HepG2 (cell line): Measurements from ENCODE around the gene SEC24A. TPM values are rescaled to one million over a fixed set of nuclear protein-coding genes. Genes with fewer than 3 reads are reported as not detected.

Experiments
- ATAC-seq: fragments of 200-7000 bp; cut with Tn5 transposase; 3 replicates; pipeline ENCODE4 v1.9.1; 2020; ENCODE audit warnings: mild to moderate bottlenecking, moderate library complexity
- BruUV-seq: library from RNA; stranded (reverse); fragments of 400-500 nt; replicated peaks from 2 replicates; lab custom pipeline; 2021; lab: Mats Ljungman, UMichigan
- CTCF ChIA-PET: fragments of 300-600 bp; formaldehyde crosslinking; extraction: SDS; loops from one replicate; lab custom pipeline; 2021; ENCODE audit warnings: low total read pairs, inconsistent platforms, low intra/inter-chr PET ratio; lab: Yijun Ruan, JAX
- POLR2A ChIA-PET: fragments of 350-600 bp; sonication (Branson Sonifier 250); formaldehyde crosslinking; loops from one replicate; lab custom pipeline; 2020; ENCODE audit warnings: antibody characterized with exemption, inconsistent platforms; lab: Yijun Ruan, JAX
- DNase-seq: peaks from one replicate; pipeline ENCODE4 v3.0.0-alpha.2; 2015; ENCODE audit warnings: low spot score
- FAIRE-seq: peaks from 3 replicates; lab custom pipeline; 2011; peaks lifted over from hg19 to GRCh38; lab: Jason Lieb, UNC
- H2AFZ ChIP-seq: one replicate; pipeline ENCODE4 v1.6.1; 2011; ENCODE audit warnings: low read length, inconsistent platforms
- H3K27ac ChIP-seq: fragments of 300-600 bp; 3 replicates; pipeline ENCODE4 v1.8.0; 2011; ENCODE audit warnings: mixed run types, mild to moderate bottlenecking, mixed read lengths, low read length, inconsistent platforms; ENCODE audit not compliant: insufficient read depth; ENCODE audit errors: extremely low read length
- H3K27me3 ChIP-seq, 2 experiments: fragments of 200-600 bp in 1 of 2; 2 replicates in 1 of 2; 3 replicates in 1 of 2; pipeline versions ENCODE4 v1.6.0 to v1.8.0; 2011; ENCODE audit warnings: low read length in 2 of 2, mild to moderate bottlenecking in 2 of 2, moderate library complexity in 2 of 2, inconsistent platforms in 1 of 2; ENCODE audit not compliant: insufficient read depth in 2 of 2, control insufficient read depth in 1 of 2
- H3K36me3 ChIP-seq, 2 experiments: fragments of 200-600 bp in 1 of 2; replicated peaks in 1 of 2; 2 replicates in 1 of 2; 3 replicates in 1 of 2; pipeline versions ENCODE4 v1.5.1 to v1.8.0; 2011; ENCODE audit warnings: low read length in 2 of 2, inconsistent platforms in 1 of 2; ENCODE audit not compliant: insufficient read depth in 2 of 2, control insufficient read depth in 1 of 2
- H3K4me1 ChIP-seq: 2 replicates; pipeline ENCODE4 v1.5.1; 2012; ENCODE audit warnings: low read length, inconsistent platforms; ENCODE audit not compliant: insufficient read depth
- H3K4me2 ChIP-seq: 2 replicates; pipeline ENCODE4 v1.6.0; 2011; ENCODE audit warnings: low read depth, low read length, inconsistent platforms
- H3K4me3 ChIP-seq, 3 experiments: fragments of 200-600 bp in 1 of 3; sonication (generic), shearing (Covaris generic) in 1 of 3; replicated peaks in 1 of 3; 2 replicates each; pipeline ENCODE4 v1.5.1; 2011 to 2016; ENCODE audit warnings: low read length in 3 of 3, inconsistent platforms in 2 of 3, low read depth in 2 of 3, mild to moderate bottlenecking in 2 of 3, control low read depth in 1 of 3, mixed read lengths in 1 of 3; ENCODE audit not compliant: insufficient read depth in 1 of 3
- H3K79me2 ChIP-seq: one replicate; pipeline ENCODE4 v1.6.1; 2011; ENCODE audit warnings: low read length, inconsistent platforms; ENCODE audit not compliant: insufficient read depth
- H3K9ac ChIP-seq: 2 replicates; pipeline ENCODE4 v1.6.0; 2011; ENCODE audit warnings: mild to moderate bottlenecking, low read depth, low read length, inconsistent platforms; ENCODE audit not compliant: insufficient read depth
- H3K9me3 ChIP-seq: 2 replicates; pipeline ENCODE4 v1.5.1; 2012; ENCODE audit warnings: mild to moderate bottlenecking, low read length
- H4K20me1 ChIP-seq: 2 replicates; pipeline ENCODE4 v1.6.0; 2011; ENCODE audit warnings: inconsistent platforms, mild to moderate bottlenecking, low read length, moderate library complexity; ENCODE audit not compliant: insufficient read depth
- CREB1 ChIP-seq, 2 experiments: fragments of 450-650 bp in 1 of 2; IDR thresholded peaks; 2 replicates each; pipeline ENCODE4 v1.6.1; 2016 to 2017; ENCODE audit warnings: control low read depth in 1 of 2, mild to moderate bottlenecking in 1 of 2, missing compliant biosample characterization in 1 of 2, missing genetic modification characterization in 1 of 2
- KLF11 ChIP-seq: IDR thresholded peaks from 2 replicates; pipeline ENCODE4 v1.6.1; 2016; ENCODE audit warnings: missing compliant biosample characterization
- PRPF4 ChIP-seq: fragments of 200-400 bp; formaldehyde crosslinking; IDR thresholded peaks from 2 replicates; pipeline ENCODE4 v1.6.1; 2016; ENCODE audit warnings: low read length, low read depth; ENCODE audit not compliant: poor library complexity, severe bottlenecking
- REPIN1 ChIP-seq: sonication (generic); formaldehyde crosslinking; IDR thresholded peaks from 2 replicates; pipeline ENCODE4 v1.8.0; 2022; ENCODE audit warnings: missing genetic modification reagents, low read depth, mild to moderate bottlenecking, borderline replicate concordance
- REXO4 ChIP-seq: sonication (generic); formaldehyde crosslinking; IDR thresholded peaks from 2 replicates; pipeline ENCODE4 v1.8.0; 2022; ENCODE audit warnings: missing genetic modification reagents, mild to moderate bottlenecking, borderline replicate concordance
- SAFB2 ChIP-seq: sonication (generic); formaldehyde crosslinking; IDR thresholded peaks from 2 replicates; pipeline ENCODE4 v1.5.1; 2020; ENCODE audit warnings: missing genetic modification reagents, low read depth, mild to moderate bottlenecking, borderline replicate concordance
- SMAD9 ChIP-seq: sonication (generic); formaldehyde crosslinking; IDR thresholded peaks from 2 replicates; pipeline ENCODE4 v1.5.1; 2020; ENCODE audit warnings: mild to moderate bottlenecking, missing genetic modification reagents
- TOPORS ChIP-seq: sonication (generic); formaldehyde crosslinking; IDR thresholded peaks from 2 replicates; pipeline ENCODE4 v1.8.0; 2023; ENCODE audit warnings: mild to moderate bottlenecking, missing genetic modification reagents
- ZBTB8A ChIP-seq: sonication (generic); formaldehyde crosslinking; IDR thresholded peaks from 2 replicates; pipeline ENCODE4 v1.4.0; 2020; ENCODE audit warnings: mild to moderate bottlenecking, low read depth, missing genetic modification reagents, borderline replicate concordance
- WGBS: methylation state at CpG from one replicate; pipeline ENCODE4 v1.1.6; 2017; ENCODE audit warnings: low lambda C conversion rate; 5-methylcytosine and 5-hydroxymethylcytosine counted together
- in situ Hi-C: cut with HindIII; loops from 2 replicates; pipeline ENCODE4 v1.10.0; 2017; ENCODE audit warnings: low pct_unique_long_range_greater_than_20kb; ENCODE audit not compliant: extremely low pct_ligation_motif_present
- intact Hi-C: fragments of 100-400 bp; cut with micrococcal nuclease; formaldehyde crosslinking; loops from one replicate; pipeline ENCODE4 v1.10.0; 2022; ENCODE audit not compliant: unreplicated experiment
- polyA plus RNA-seq, 8 experiments: library from polyadenylated mRNA; depleted of rRNA in 3 of 8; stranded (reverse) in 7 of 8; unstranded in 1 of 8; fragments of >200 nt; fragmentation: Illumina TruSeq in 4 of 8; extraction: Trizol in 4 of 8; gene quantifications; 2 replicates each; pipeline versions ENCODE4 v1.2.1 to v1.2.3, GENCODE V29; 2011 to 2016; ENCODE audit warnings: low read depth in 4 of 8, missing spikeins in 1 of 8, mixed read lengths in 1 of 8; ENCODE audit not compliant: insufficient read depth in 1 of 8
- total RNA-seq, 5 experiments: library from RNA; depleted of rRNA; stranded (reverse); fragments of >200 nt; fragmentation: Illumina TruSeq; extraction: Trizol; gene quantifications; 2 replicates each; pipeline ENCODE4 v1.2.3, GENCODE V29; 2016; ENCODE audit warnings: low read depth in 1 of 5
- TF ChIP-seq, protein P1 (sequence below): sonication (generic); formaldehyde crosslinking; conservative IDR thresholded peaks from 2 replicates; pipeline ENCODE4 v1.4.0; 2020; ENCODE audit warnings: mild to moderate bottlenecking, missing genetic modification reagents, moderate library complexity
- TF ChIP-seq, protein P2 (sequence below): sonication (generic); formaldehyde crosslinking; IDR thresholded peaks from 2 replicates; pipeline ENCODE4 v1.4.0; 2020; ENCODE audit warnings: missing genetic modification reagents
- TF ChIP-seq, protein P3 (sequence below): IDR thresholded peaks from 2 replicates; pipeline ENCODE4 v1.4.0; 2020; ENCODE audit warnings: mild to moderate bottlenecking, missing genetic modification reagents

Gene SEC24A
- total and polyA plus RNA-seq, 2 of the 13 experiments (the other 11 are each of a cell fraction or from before 2014, with no cell fraction given): 30.5 to 56.8 TPM

DNA sequence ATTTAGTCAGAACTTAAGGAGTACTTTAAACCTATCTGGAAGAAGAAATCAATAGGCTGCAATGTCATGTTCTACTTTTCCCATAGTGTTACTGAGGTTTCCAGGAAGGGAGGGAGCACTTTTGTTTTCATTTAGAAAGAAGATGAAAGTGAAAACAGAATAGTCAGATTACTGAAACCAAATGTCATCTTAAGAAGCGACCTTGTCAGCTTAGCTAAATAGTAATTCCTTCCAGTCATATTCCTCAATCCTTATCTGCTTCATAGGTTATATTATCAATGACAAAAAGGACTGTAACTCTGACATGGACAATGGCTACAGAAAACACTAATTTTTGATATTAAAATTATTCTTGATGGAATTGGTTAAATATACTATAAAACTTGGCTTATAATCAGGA, 43.7 kb upstream of the SEC24A start:
- FAIRE-seq (no peak), ATAC-seq (no peak), DNase-seq (no peak)
- peaks cover 13% of the 10 kb centered on the region; the same call in 1 of the 2 replicates for H3K4me1 ChIP-seq
- no TSS peak for BruUV-seq
- no peaks in the 10 kb centered on the region for H4K20me1 ChIP-seq
- no peak overlapping the region for H3K4me2 ChIP-seq
- intact Hi-C loops (loop anchor here (1.0 kb wide), 1 partner anchor 28 kb away; no protein-coding TSS in a partner anchor), in situ Hi-C loops (no loop called here)
- H3K9me3 ChIP-seq: no peaks in the 10 kb centered on the region
- WGBS: 90% methylated on average over 1 of the region's 1 CpG
- ChIA-PET POLR2A (no interaction called here), CTCF (no interaction called here)
- no peaks in the 10 kb centered on the region for H3K27me3 ChIP-seq
- H3K27ac ChIP-seq: no peak overlapping the region
- H3K4me3 ChIP-seq: no peak overlapping the region
- no peak overlapping the region for H2AFZ ChIP-seq
- no peaks in the 10 kb centered on the region for H3K79me2 ChIP-seq
- peaks cover 6 to 56% of the 10 kb centered on the region in 2 experiments for H3K36me3 ChIP-seq
- H3K9ac ChIP-seq: no peak overlapping the region
- TF ChIP-seq CREB1 (IDR thresholded peaks at IDR 0.05) (no peak), CREB1 (CRISPR knock-in tag; IDR thresholded peaks at IDR 0.05) (no peak), ZBTB8A (CRISPR knock-in tag) (no peak), REPIN1 (CRISPR knock-in tag) (no peak), PRPF4 (no peak), REXO4 (CRISPR knock-in tag) (no peak), TOPORS (CRISPR knock-in tag) (no peak), KLF11 (no peak), SMAD9 (no peak), SAFB2 (no peak)
- TF ChIP-seq, protein P1, sequence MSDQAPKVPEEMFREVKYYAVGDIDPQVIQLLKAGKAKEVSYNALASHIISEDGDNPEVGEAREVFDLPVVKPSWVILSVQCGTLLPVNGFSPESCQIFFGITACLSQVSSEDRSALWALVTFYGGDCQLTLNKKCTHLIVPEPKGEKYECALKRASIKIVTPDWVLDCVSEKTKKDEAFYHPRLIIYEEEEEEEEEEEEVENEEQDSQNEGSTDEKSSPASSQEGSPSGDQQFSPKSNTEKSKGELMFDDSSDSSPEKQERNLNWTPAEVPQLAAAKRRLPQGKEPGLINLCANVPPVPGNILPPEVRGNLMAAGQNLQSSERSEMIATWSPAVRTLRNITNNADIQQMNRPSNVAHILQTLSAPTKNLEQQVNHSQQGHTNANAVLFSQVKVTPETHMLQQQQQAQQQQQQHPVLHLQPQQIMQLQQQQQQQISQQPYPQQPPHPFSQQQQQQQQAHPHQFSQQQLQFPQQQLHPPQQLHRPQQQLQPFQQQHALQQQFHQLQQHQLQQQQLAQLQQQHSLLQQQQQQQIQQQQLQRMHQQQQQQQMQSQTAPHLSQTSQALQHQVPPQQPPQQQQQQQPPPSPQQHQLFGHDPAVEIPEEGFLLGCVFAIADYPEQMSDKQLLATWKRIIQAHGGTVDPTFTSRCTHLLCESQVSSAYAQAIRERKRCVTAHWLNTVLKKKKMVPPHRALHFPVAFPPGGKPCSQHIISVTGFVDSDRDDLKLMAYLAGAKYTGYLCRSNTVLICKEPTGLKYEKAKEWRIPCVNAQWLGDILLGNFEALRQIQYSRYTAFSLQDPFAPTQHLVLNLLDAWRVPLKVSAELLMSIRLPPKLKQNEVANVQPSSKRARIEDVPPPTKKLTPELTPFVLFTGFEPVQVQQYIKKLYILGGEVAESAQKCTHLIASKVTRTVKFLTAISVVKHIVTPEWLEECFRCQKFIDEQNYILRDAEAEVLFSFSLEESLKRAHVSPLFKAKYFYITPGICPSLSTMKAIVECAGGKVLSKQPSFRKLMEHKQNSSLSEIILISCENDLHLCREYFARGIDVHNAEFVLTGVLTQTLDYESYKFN (CRISPR knock-in tag): no peak
- TF ChIP-seq, protein P2, sequence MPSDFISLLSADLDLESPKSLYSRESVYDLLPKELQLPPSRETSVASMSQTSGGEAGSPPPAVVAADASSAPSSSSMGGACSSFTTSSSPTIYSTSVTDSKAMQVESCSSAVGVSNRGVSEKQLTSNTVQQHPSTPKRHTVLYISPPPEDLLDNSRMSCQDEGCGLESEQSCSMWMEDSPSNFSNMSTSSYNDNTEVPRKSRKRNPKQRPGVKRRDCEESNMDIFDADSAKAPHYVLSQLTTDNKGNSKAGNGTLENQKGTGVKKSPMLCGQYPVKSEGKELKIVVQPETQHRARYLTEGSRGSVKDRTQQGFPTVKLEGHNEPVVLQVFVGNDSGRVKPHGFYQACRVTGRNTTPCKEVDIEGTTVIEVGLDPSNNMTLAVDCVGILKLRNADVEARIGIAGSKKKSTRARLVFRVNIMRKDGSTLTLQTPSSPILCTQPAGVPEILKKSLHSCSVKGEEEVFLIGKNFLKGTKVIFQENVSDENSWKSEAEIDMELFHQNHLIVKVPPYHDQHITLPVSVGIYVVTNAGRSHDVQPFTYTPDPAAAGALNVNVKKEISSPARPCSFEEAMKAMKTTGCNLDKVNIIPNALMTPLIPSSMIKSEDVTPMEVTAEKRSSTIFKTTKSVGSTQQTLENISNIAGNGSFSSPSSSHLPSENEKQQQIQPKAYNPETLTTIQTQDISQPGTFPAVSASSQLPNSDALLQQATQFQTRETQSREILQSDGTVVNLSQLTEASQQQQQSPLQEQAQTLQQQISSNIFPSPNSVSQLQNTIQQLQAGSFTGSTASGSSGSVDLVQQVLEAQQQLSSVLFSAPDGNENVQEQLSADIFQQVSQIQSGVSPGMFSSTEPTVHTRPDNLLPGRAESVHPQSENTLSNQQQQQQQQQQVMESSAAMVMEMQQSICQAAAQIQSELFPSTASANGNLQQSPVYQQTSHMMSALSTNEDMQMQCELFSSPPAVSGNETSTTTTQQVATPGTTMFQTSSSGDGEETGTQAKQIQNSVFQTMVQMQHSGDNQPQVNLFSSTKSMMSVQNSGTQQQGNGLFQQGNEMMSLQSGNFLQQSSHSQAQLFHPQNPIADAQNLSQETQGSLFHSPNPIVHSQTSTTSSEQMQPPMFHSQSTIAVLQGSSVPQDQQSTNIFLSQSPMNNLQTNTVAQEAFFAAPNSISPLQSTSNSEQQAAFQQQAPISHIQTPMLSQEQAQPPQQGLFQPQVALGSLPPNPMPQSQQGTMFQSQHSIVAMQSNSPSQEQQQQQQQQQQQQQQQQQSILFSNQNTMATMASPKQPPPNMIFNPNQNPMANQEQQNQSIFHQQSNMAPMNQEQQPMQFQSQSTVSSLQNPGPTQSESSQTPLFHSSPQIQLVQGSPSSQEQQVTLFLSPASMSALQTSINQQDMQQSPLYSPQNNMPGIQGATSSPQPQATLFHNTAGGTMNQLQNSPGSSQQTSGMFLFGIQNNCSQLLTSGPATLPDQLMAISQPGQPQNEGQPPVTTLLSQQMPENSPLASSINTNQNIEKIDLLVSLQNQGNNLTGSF (CRISPR knock-in tag): no peak
- TF ChIP-seq, protein P3, sequence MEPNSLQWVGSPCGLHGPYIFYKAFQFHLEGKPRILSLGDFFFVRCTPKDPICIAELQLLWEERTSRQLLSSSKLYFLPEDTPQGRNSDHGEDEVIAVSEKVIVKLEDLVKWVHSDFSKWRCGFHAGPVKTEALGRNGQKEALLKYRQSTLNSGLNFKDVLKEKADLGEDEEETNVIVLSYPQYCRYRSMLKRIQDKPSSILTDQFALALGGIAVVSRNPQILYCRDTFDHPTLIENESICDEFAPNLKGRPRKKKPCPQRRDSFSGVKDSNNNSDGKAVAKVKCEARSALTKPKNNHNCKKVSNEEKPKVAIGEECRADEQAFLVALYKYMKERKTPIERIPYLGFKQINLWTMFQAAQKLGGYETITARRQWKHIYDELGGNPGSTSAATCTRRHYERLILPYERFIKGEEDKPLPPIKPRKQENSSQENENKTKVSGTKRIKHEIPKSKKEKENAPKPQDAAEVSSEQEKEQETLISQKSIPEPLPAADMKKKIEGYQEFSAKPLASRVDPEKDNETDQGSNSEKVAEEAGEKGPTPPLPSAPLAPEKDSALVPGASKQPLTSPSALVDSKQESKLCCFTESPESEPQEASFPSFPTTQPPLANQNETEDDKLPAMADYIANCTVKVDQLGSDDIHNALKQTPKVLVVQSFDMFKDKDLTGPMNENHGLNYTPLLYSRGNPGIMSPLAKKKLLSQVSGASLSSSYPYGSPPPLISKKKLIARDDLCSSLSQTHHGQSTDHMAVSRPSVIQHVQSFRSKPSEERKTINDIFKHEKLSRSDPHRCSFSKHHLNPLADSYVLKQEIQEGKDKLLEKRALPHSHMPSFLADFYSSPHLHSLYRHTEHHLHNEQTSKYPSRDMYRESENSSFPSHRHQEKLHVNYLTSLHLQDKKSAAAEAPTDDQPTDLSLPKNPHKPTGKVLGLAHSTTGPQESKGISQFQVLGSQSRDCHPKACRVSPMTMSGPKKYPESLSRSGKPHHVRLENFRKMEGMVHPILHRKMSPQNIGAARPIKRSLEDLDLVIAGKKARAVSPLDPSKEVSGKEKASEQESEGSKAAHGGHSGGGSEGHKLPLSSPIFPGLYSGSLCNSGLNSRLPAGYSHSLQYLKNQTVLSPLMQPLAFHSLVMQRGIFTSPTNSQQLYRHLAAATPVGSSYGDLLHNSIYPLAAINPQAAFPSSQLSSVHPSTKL (CRISPR knock-in tag): no peak
